NCI-H187 (cell line): Measurements from ENCODE around the gene TOMM40.

Source experiments
- DNase-seq, 2 experiments: peaks; one replicate each; lab custom pipeline; 2025; lab: John Stamatoyannopoulos, UW

TOMM40 gene

DNA sequence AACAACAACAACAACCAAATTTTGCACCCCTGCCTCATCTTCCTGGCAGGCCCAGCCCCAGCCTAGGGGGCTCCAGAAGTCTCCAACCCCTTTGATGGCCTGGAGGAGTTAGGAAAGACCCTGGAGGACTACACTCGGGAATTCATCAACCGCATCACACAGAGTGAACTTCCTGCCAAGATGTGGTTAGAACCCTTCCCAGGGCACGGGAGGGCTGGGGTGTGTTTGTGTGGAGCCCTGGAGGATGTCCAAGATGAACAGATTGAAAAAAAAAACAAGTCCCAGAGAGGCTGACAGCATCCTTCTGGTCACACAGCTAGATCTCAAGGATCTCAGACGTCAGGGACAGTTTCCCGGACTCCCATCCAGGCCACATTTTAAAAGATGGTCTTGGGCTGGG lies 36.7 kb downstream of the TOMM40 start:
- no peak for DNase-seq

DNA sequence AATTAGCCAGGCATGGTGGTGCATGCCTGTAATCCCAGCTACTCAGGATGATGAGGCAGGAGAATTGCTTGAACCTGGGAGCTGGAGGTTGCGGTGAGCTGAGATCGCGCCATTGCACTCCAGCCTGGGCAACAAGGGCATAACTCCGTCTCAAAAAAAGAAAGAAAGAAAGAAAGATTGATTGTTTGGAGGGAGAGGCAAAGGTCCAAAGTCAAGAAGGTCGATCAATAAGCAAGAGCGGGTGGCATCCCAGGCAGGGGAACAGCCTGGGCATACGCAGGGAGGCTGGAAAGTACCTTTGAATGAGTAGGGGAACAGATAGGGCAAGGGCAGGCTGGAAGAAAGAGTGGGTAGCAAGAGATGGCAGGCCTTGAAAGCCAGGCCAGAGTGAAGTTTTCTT lies 39.0 kb downstream of the TOMM40 start:
- DNase-seq = no peak

- no peak for DNase-seq
Observed at GRCh38 chr19:44931541-44931940, 40.5 kb downstream of the TOMM40 start.

DNA sequence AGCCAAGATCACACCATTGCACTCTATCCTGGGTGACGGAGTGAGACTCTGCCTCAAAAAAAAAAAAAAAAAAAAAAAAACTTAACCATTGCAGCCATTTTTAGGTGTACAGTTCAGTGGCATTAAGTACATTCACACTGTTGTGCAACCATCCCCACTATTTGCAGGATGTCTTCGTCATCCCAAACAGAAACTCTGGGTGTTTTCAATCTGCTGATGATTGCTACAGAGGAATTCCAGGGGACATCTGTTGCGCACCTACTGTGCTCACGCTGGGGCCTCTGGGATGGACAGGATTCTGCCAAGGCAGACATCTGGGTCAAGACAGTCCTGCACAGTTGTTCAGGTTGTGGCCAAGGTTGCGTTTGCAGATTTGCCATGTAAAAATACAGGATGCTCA lies 48.6 kb downstream of the TOMM40 start:
- no peak for DNase-seq

- DNase-seq = no peak
Observed at GRCh38 chr19:44942067-44942571, 51.1 kb downstream of the TOMM40 start, which contains the start of gene APOC4. APOC4 (plus strand) TSS chr19:44942237; CDS start chr19:44942278, 41 bp downstream.

DNA sequence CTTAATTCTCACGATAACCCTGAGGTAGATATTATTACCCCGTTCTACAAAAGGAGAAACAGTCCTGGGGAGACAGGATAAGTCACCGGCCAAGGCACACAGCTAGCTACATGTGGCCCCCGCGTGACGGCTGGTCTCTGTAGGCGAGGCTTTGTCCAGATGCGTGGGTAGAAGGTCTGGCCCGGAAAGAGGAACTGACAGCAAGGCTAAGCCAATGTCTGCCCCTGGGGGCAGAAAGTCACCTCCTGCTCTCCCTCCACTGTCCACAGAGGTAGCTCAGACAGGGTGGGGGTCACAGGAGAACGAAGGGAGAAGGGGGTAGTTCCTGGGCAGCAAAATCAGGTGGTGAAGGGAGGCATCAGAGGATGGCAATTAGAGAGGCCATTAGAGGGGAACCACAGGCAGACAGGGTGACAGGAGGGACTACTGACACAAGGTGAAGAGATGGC lies 52.8 kb downstream of the TOMM40 start:
- DNase-seq = no peak

GRCh38 chr19:44947041-44947581 lies 56.1 kb downstream of the TOMM40 start:
- DNase-seq = no peak

- no peak for DNase-seq
Observed at GRCh38 chr19:44948237-44948636, 57.2 kb downstream of the TOMM40 start.

GRCh38 chr19:44948763-44949374 lies 57.8 kb downstream of the TOMM40 start:
- DNase-seq = no peak

DNA sequence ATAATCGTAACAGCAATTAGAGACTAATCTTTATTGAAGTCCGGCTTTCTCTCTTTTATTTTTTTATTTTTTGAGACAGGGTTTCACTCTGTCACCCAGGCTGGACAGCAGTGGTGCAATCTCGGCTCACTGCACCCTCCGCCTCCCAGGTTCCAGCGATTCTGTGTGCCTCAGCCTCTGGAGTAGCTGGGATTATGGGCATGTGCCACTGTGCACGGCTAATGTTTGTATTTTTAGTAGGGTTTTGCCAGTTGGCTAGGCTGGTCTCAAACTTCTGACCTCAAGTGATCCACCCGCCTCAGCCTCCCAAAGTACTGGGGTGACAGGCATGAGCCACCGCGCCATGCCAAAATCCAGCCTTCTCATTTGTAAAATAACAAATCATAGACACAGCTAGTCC lies 58.5 kb downstream of the TOMM40 start:
- DNase-seq = no peak

GRCh38 chr19:44951179-44952159 lies 60.4 kb downstream of the TOMM40 start:
- DNase-seq = peak; percentile 26 to 67
